GM23248 (cell line): ENCODE data around the gene TSSK3. TPM values are rescaled to one million over a fixed set of nuclear protein-coding genes. Genes with fewer than 3 reads are reported as not detected.

Source experiments
- DNase-seq: peaks from one replicate; pipeline ENCODE4 v3.0.0-alpha.2; 2015
- H2AFZ ChIP-seq: fragments of 200-600 bp; sonication (generic); 2 replicates; pipeline ENCODE4 v1.6.1; 2016; ENCODE audit warnings: antibody characterized with exemption
- H3F3A ChIP-seq: fragments of 200-600 bp; sonication (generic); 2 replicates; pipeline ENCODE4 v1.6.1; 2016; ENCODE audit warnings: mild to moderate bottlenecking, antibody characterized with exemption, mixed run types; ENCODE audit not compliant: insufficient read depth
- H3K27ac ChIP-seq: fragments of 200-600 bp; sonication (generic); 2 replicates; pipeline ENCODE4 v1.5.1; 2016; ENCODE audit warnings: mild to moderate bottlenecking
- H3K27me3 ChIP-seq: fragments of 200-600 bp; sonication (generic); replicated peaks from 2 replicates; pipeline ENCODE4 v1.6.1; 2016; ENCODE audit warnings: mild to moderate bottlenecking; ENCODE audit not compliant: insufficient read depth
- H3K36me3 ChIP-seq: fragments of 200-600 bp; sonication (generic); 2 replicates; pipeline ENCODE4 v1.6.1; 2016; ENCODE audit warnings: low read depth, mild to moderate bottlenecking
- H3K4me1 ChIP-seq: fragments of 200-600 bp; sonication (generic); 2 replicates; pipeline ENCODE4 v1.6.1; 2016; ENCODE audit warnings: mild to moderate bottlenecking; ENCODE audit not compliant: insufficient read depth
- H3K4me2 ChIP-seq: fragments of 200-600 bp; sonication (generic); one replicate; pipeline ENCODE4 v1.6.1; 2016; ENCODE audit warnings: mild to moderate bottlenecking; ENCODE audit not compliant: unreplicated experiment
- H3K4me3 ChIP-seq: fragments of 200-600 bp; sonication (generic); 2 replicates; pipeline ENCODE4 v1.5.1; 2016; ENCODE audit warnings: mild to moderate bottlenecking
- H3K79me2 ChIP-seq: fragments of 200-600 bp; sonication (generic); 2 replicates; pipeline ENCODE4 v1.6.1; 2016; ENCODE audit warnings: mild to moderate bottlenecking; ENCODE audit not compliant: insufficient read depth
- H3K9ac ChIP-seq: fragments of 200-600 bp; sonication (generic); 2 replicates; pipeline ENCODE4 v1.6.1; 2016; ENCODE audit warnings: mild to moderate bottlenecking
- H3K9me2 ChIP-seq: fragments of 200-600 bp; sonication (generic); 2 replicates; pipeline ENCODE4 v1.6.1; 2016; ENCODE audit warnings: mixed run types, mild to moderate bottlenecking, moderate library complexity; ENCODE audit not compliant: insufficient read depth
- H3K9me3 ChIP-seq: fragments of 200-600 bp; sonication (generic); one replicate; pipeline ENCODE4 v1.6.1; 2017; ENCODE audit warnings: low read depth
- H4K20me1 ChIP-seq: fragments of 200-600 bp; sonication (generic); 2 replicates; pipeline ENCODE4 v1.6.0; 2016; ENCODE audit not compliant: insufficient read depth
- EZH2 ChIP-seq: fragments of 200-600 bp; sonication (generic); IDR thresholded peaks from 2 replicates; pipeline ENCODE4 v1.6.1; 2018; ENCODE audit warnings: antibody characterized with exemption, mild to moderate bottlenecking; ENCODE audit not compliant: insufficient read depth, poor library complexity, severe bottlenecking
- EZH2phosphoT487 ChIP-seq: fragments of 200-600 bp; sonication (generic); IDR thresholded peaks from 2 replicates; pipeline ENCODE4 v1.6.1; 2018; ENCODE audit warnings: antibody characterized with exemption, moderate library complexity, mild to moderate bottlenecking, low read depth; ENCODE audit not compliant: insufficient read depth
- WGBS, 2 experiments: methylation state at CpG; one replicate each; pipeline ENCODE4 v1.1.6; 2015 to 2017; ENCODE audit warnings: low lambda C conversion rate in 2 of 2, low coverage in 1 of 2; ENCODE audit errors: missing lambda C conversion rate in 2 of 2; 5-methylcytosine and 5-hydroxymethylcytosine counted together
- in situ Hi-C: fragments of 300-500 bp; cut with MboI; formaldehyde crosslinking; loops from 2 replicates; pipeline ENCODE4 v1.15.0; 2020
- polyA plus RNA-seq: library from polyadenylated mRNA; unstranded; fragments of >200 nt; fragmentation: Nextera tagmentation; extraction: Ambion mirVana; gene quantifications from 2 replicates; pipeline ENCODE4 v1.2.1, GENCODE V29; 2016
- total RNA-seq: library from RNA; depleted of rRNA; stranded (reverse); fragments of >200 nt; shearing (Covaris generic); gene quantifications from 2 replicates; pipeline ENCODE4 v1.2.3, GENCODE V29; 2014

TSSK3 gene
- total and polyA plus RNA-seq, 2 experiments from 2014 or later: 0.22 TPM; not detected in 1

- Histone ChIP-seq H3K27me3 (no peaks in the 10 kb centered on the region), H3K9me2 (no peaks in the 10 kb centered on the region), H3F3A (peaks cover 19% of the 10 kb centered on the region; the same call in 1 of the 2 replicates), H3K36me3 (no peaks in the 10 kb centered on the region), H4K20me1 (no peaks in the 10 kb centered on the region), H3K9me3 (no peaks in the 10 kb centered on the region), H3K9ac (peak overlapping the region; percentile 76), H3K4me1 (peaks cover 13% of the 10 kb centered on the region; the same call in 1 of the 2 replicates), H3K4me2 (peak overlapping the region; percentile 77), H3K27ac (no peak overlapping the region), H3K79me2 (no peaks in the 10 kb centered on the region), H2AFZ (peak overlapping the region; percentile 42), H3K4me3 (peak overlapping the region; percentile 79)
- 1 to 3% methylated on average over 11 to 26 of the region's 34 CpGs for WGBS, 2 experiments
- in situ Hi-C loops: no loop called here
- DNase-seq: no peak
- TF ChIP-seq EZH2: no peak
- no peak for TF ChIP-seq EZH2phosphoT487
These were observed 26.9 kb upstream of the TSSK3 start for GRCh38 chr1:32335535-32335789.

- Histone ChIP-seq H3K9ac (peak within 1 kb of the TSS; percentile 76), H4K20me1 (no peaks in the 10 kb centered on the region), H3K79me2 (no peaks in the 10 kb centered on the region), H3K36me3 (no peaks in the 10 kb centered on the region), H3K4me2 (peak within 1 kb of the TSS; percentile 77), H3K27me3 (no peaks in the 10 kb centered on the region), H3K9me3 (no peaks in the 10 kb centered on the region), H3K27ac (no peak within 1 kb of the TSS), H3F3A (peaks cover 19% of the 10 kb centered on the region; the same call in 1 of the 2 replicates), H3K4me3 (peak within 1 kb of the TSS; percentile 79), H3K9me2 (no peaks in the 10 kb centered on the region), H2AFZ (peak within 1 kb of the TSS; percentile 62), H3K4me1 (peaks cover 13% of the 10 kb centered on the region; the same call in 1 of the 2 replicates)
- peak; percentile 79 for DNase-seq
- in situ Hi-C loops: no loop called here
- TF ChIP-seq EZH2 (no peak), EZH2phosphoT487 (no peak)
- WGBS, 2 experiments: 4 to 9% methylated on average over 28 to 72 of the region's 95 CpGs
These were observed 26.3 kb upstream of the TSSK3 start, which contains the start of gene MARCKSL1 for GRCh38 chr1:32335790-32336590. Gene MARCKSL1, minus strand, starts transcription at chr1:32336233. Its CDS starts 200 bp downstream, at chr1:32336033.

- Histone ChIP-seq H3K36me3 (no peaks in the 10 kb centered on the region), H3K27ac (no peak overlapping the region), H3K9ac (no peak overlapping the region), H2AFZ (no peak overlapping the region), H4K20me1 (no peaks in the 10 kb centered on the region), H3K79me2 (no peaks in the 10 kb centered on the region), H3F3A (peaks cover 14% of the 10 kb centered on the region; the same call in 1 of the 2 replicates), H3K9me3 (no peaks in the 10 kb centered on the region), H3K4me2 (no peak overlapping the region), H3K9me2 (no peaks in the 10 kb centered on the region), H3K4me1 (peaks cover 13% of the 10 kb centered on the region; the same call in 1 of the 2 replicates), H3K4me3 (peak overlapping the region; percentile 79; the same call in 1 of the 2 replicates), H3K27me3 (no peaks in the 10 kb centered on the region)
- TF ChIP-seq EZH2phosphoT487: no peak
- no peak for TF ChIP-seq EZH2
- in situ Hi-C loops: no loop called here
- no peak for DNase-seq
- WGBS, 2 experiments: 58 to 61% methylated on average over 15 of the region's 15 CpGs
These were observed 25.8 kb upstream of the TSSK3 start for GRCh38 chr1:32336591-32336932.

GRCh38 chr1:32336963-32337675 lies 25.2 kb upstream of the TSSK3 start:
- H2AFZ ChIP-seq: no peak overlapping the region
- TF ChIP-seq EZH2phosphoT487 (no peak), EZH2 (no peak)
- H3K79me2 ChIP-seq: no peaks in the 10 kb centered on the region
- peak; percentile 70 for DNase-seq
- H3K36me3 ChIP-seq: no peaks in the 10 kb centered on the region
- no peaks in the 10 kb centered on the region for H3K9me2 ChIP-seq
- no peak overlapping the region for H3K9ac ChIP-seq
- H3K4me1 ChIP-seq: peaks cover 13% of the 10 kb centered on the region; the same call in 1 of the 2 replicates
- H3K27me3 ChIP-seq: no peaks in the 10 kb centered on the region
- H3K9me3 ChIP-seq: no peaks in the 10 kb centered on the region
- 60 to 61% methylated on average over 7 to 8 of the region's 8 CpGs for WGBS, 2 experiments
- no peak overlapping the region for H3K4me3 ChIP-seq
- H3K4me2 ChIP-seq: no peak overlapping the region
- H4K20me1 ChIP-seq: no peaks in the 10 kb centered on the region
- H3F3A ChIP-seq: peaks cover 14% of the 10 kb centered on the region; the same call in 1 of the 2 replicates
- H3K27ac ChIP-seq: no peak overlapping the region
- in situ Hi-C loops: no loop called here
